OCI-LY7 (cell line): ENCODE results near the gene SORCS3. TPM values are rescaled to one million over a fixed set of nuclear protein-coding genes. Genes with fewer than 3 reads are reported as not detected.

ENCODE experiments used
- BruUV-seq: library from RNA; stranded (reverse); fragments of 400-500 nt; replicated peaks from 2 replicates; lab custom pipeline; 2021; lab: Mats Ljungman, UMichigan
- CTCF ChIA-PET: fragments of 300-600 bp; sonication (Branson Sonifier 250); formaldehyde crosslinking; loops from one replicate; lab custom pipeline; 2022; ENCODE audit warnings: antibody characterized with exemption; ENCODE audit not compliant: unreplicated experiment; lab: Charles Lee
- POLR2A ChIA-PET: fragments of 300-600 bp; sonication (Branson Sonifier 250); formaldehyde crosslinking; loops from one replicate; lab custom pipeline; 2022; ENCODE audit warnings: antibody characterized with exemption; lab: Charles Lee
- DNase-seq: peaks from one replicate; pipeline ENCODE4 v3.0.0-alpha.2; 2015; ENCODE audit warnings: low spot score
- H2AFZ ChIP-seq: fragments of 200-600 bp; sonication (generic), shearing (Covaris generic); 2 replicates; pipeline ENCODE4 v1.6.1; 2014; ENCODE audit warnings: mild to moderate bottlenecking, antibody characterized with exemption, low read length, moderate library complexity
- H3K27ac ChIP-seq: fragments of 200-600 bp; sonication (generic); 2 replicates; pipeline ENCODE4 v1.5.1; 2014; ENCODE audit warnings: mixed run types, low read depth, mild to moderate bottlenecking, moderate library complexity, low read length, inconsistent platforms; ENCODE audit not compliant: poor library complexity, severe bottlenecking
- H3K36me3 ChIP-seq: fragments of 200-600 bp; sonication (generic); 2 replicates; pipeline ENCODE4 v1.6.1; 2014; ENCODE audit warnings: mild to moderate bottlenecking, antibody characterized with exemption, low read length, moderate library complexity, mixed read lengths; ENCODE audit not compliant: insufficient read depth
- H3K4me1 ChIP-seq: fragments of 200-600 bp; sonication (generic); 2 replicates; pipeline ENCODE4 v1.5.1; 2014; ENCODE audit warnings: mild to moderate bottlenecking, low read length; ENCODE audit not compliant: insufficient read depth, poor library complexity, severe bottlenecking
- H3K4me2 ChIP-seq: fragments of 200-600 bp; sonication (generic); 2 replicates; pipeline ENCODE4 v1.6.1; 2014; ENCODE audit warnings: mild to moderate bottlenecking, low read length
- H3K4me3 ChIP-seq: fragments of 200-600 bp; sonication (generic); 2 replicates; pipeline ENCODE4 v1.5.1; 2014; ENCODE audit warnings: mild to moderate bottlenecking, low read depth, low read length; ENCODE audit not compliant: poor library complexity, severe bottlenecking
- H3K79me2 ChIP-seq: fragments of 200-600 bp; sonication (generic); 2 replicates; pipeline ENCODE4 v1.6.1; 2016; ENCODE audit warnings: low read depth, mild to moderate bottlenecking, low read length, moderate library complexity, mixed read lengths; ENCODE audit not compliant: insufficient read depth
- H3K9me2 ChIP-seq: fragments of 200-600 bp; sonication (generic); 2 replicates; pipeline ENCODE4 v1.6.1; 2016; ENCODE audit warnings: mild to moderate bottlenecking, low read length, mixed read lengths; ENCODE audit not compliant: insufficient read depth
- H3K9me3 ChIP-seq: fragments of 200-600 bp; sonication (generic); 2 replicates; pipeline ENCODE4 v1.6.1; 2014; ENCODE audit warnings: mild to moderate bottlenecking, mixed run types, low read length, mixed read lengths
- H4K20me1 ChIP-seq: fragments of 200-600 bp; sonication (generic); 2 replicates; pipeline ENCODE4 v1.6.1; 2014; ENCODE audit warnings: mild to moderate bottlenecking, antibody characterized with exemption, low read length, moderate library complexity, mixed read lengths; ENCODE audit not compliant: insufficient read depth
- EZH2phosphoT487 ChIP-seq: fragments of 200-600 bp; sonication (generic); IDR thresholded peaks from 2 replicates; pipeline ENCODE4 v1.6.1; 2018; ENCODE audit warnings: low read depth, borderline replicate concordance, mild to moderate bottlenecking, mixed run types, antibody characterized with exemption, low read length, moderate library complexity, mixed read lengths
- intact Hi-C: fragments of 100-400 bp; cut with micrococcal nuclease; formaldehyde crosslinking; loops from one replicate; pipeline ENCODE4 v1.10.0; 2022; ENCODE audit not compliant: unreplicated experiment
- total RNA-seq, 2 experiments: library from RNA; depleted of rRNA in 1 of 2; stranded (reverse); fragments of >200 nt in 1 of 2; shearing (Covaris generic) in 1 of 2; gene quantifications; 2 replicates each; pipeline ENCODE4 v1.2.3, GENCODE V29; 2014 to 2022
- TF ChIP-seq, protein P1 (sequence below): fragments of 200-600 bp; sonication (generic); conservative IDR thresholded peaks from 2 replicates; pipeline ENCODE4 v1.5.1; 2014; ENCODE audit warnings: mild to moderate bottlenecking, antibody characterized with exemption, low read length, moderate library complexity, mixed read lengths

Gene SORCS3
- total RNA-seq, 2 experiments from 2014 or later: not detected

DNA sequence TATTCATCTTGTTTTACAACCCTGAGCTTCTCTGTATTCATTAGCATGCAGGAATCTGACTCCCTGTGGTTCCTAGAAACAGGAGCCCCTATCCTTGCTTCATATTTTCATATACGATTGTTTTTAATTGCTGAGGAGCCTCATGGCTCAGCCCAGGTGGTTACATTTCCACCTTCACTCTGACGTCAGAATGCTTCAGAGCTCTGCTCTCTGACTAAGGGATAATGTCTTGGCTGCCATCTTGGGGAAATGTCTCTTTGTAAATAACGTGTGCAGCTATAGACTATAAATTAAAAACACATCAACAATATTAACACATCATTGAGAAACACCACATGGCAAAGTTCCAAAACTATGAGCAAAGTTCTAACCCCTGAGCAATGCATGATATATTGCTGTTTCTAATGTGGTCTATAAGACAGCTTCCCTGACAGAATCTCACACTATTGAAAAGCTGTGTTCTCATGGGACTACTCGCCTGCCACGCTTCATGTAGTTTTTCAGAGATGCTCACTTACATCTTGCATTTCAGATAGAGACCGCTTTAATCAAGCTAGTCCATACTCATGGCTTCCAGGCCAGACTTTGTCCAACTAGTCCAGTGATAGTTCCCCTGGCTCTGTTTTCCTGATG lies 227.0 kb downstream of the SORCS3 start:
- no peak for DNase-seq
- Histone ChIP-seq H3K9me3 (no peaks in the 10 kb centered on the region), H3K27ac (no peak overlapping the region), H3K4me2 (no peak overlapping the region), H3K9me2 (no peaks in the 10 kb centered on the region), H3K79me2 (no peaks in the 10 kb centered on the region), H2AFZ (no peak overlapping the region), H3K4me1 (no peaks in the 10 kb centered on the region), H3K36me3 (no peaks in the 10 kb centered on the region), H3K4me3 (no peak overlapping the region), H4K20me1 (no peaks in the 10 kb centered on the region)
- no TSS peak for BruUV-seq
- intact Hi-C loops: no loop called here
- CTCF ChIA-PET: no interaction called here
- TF ChIP-seq EZH2phosphoT487: no peak
- TF ChIP-seq, protein P1, sequence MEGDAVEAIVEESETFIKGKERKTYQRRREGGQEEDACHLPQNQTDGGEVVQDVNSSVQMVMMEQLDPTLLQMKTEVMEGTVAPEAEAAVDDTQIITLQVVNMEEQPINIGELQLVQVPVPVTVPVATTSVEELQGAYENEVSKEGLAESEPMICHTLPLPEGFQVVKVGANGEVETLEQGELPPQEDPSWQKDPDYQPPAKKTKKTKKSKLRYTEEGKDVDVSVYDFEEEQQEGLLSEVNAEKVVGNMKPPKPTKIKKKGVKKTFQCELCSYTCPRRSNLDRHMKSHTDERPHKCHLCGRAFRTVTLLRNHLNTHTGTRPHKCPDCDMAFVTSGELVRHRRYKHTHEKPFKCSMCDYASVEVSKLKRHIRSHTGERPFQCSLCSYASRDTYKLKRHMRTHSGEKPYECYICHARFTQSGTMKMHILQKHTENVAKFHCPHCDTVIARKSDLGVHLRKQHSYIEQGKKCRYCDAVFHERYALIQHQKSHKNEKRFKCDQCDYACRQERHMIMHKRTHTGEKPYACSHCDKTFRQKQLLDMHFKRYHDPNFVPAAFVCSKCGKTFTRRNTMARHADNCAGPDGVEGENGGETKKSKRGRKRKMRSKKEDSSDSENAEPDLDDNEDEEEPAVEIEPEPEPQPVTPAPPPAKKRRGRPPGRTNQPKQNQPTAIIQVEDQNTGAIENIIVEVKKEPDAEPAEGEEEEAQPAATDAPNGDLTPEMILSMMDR: no peak
- POLR2A ChIA-PET: no interaction called here

- Histone ChIP-seq H3K9me2 (no peaks in the 10 kb centered on the region), H3K9me3 (no peaks in the 10 kb centered on the region), H3K4me2 (no peak overlapping the region), H3K79me2 (no peaks in the 10 kb centered on the region), H3K4me1 (no peaks in the 10 kb centered on the region), H3K27ac (no peak overlapping the region), H3K36me3 (no peaks in the 10 kb centered on the region), H3K4me3 (no peak overlapping the region), H2AFZ (no peak overlapping the region), H4K20me1 (no peaks in the 10 kb centered on the region)
- CTCF ChIA-PET: no interaction called here
- POLR2A ChIA-PET: interaction anchor here (1.1 kb wide), 1 partner anchor 9 kb away, joined by 3 read pairs; no protein-coding TSS in a partner anchor
- intact Hi-C loops: no loop called here
- no TSS peak for BruUV-seq
- DNase-seq: no peak
- TF ChIP-seq EZH2phosphoT487: no peak
- TF ChIP-seq, protein P1: no peak
Observed at GRCh38 chr10:104872691-104873090, 231.6 kb downstream of the SORCS3 start.

DNA sequence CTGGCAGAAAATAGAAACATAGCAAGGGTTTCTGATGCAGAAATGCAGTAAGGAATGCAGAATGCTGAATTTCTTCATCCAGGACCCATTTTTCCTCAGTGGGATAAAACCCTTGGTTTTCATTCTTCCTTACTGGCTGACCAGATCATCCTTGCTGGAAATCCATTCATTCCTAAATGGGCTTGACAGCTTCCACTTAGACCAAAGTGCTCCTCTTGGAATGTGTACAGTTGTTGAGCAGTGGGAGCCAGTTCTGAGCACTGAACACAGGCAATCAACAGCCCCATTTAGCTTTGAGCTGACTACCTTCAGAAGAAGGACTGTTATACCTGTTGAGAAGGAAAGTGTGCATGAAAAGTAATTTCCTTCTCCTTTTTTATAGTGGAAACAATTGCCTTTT lies 232.1 kb downstream of the SORCS3 start:
- TF ChIP-seq, protein P1: no peak
- TF ChIP-seq EZH2phosphoT487: no peak
- intact Hi-C loops: no loop called here
- no peak for DNase-seq
- POLR2A ChIA-PET: interaction anchor here (1.1 kb wide), 1 partner anchor 8 kb away, joined by 3 read pairs; no protein-coding TSS in a partner anchor
- BruUV-seq: no TSS peak
- Histone ChIP-seq H3K4me1 (no peaks in the 10 kb centered on the region), H3K9me3 (no peaks in the 10 kb centered on the region), H2AFZ (no peak overlapping the region), H3K4me2 (no peak overlapping the region), H3K4me3 (no peak overlapping the region), H3K27ac (no peak overlapping the region), H3K79me2 (no peaks in the 10 kb centered on the region), H4K20me1 (no peaks in the 10 kb centered on the region), H3K36me3 (no peaks in the 10 kb centered on the region), H3K9me2 (no peaks in the 10 kb centered on the region)
- CTCF ChIA-PET: no interaction called here
